Measurements from ENCODE around the gene ZNF804A. TPM values are rescaled to one million over a fixed set of nuclear protein-coding genes. Genes with fewer than 3 reads are reported as not detected.

The ZNF804A gene
- polyA plus RNA-seq, 3 donors, result 0.83 to 3.7 (median 1.8) TPM

DNA sequence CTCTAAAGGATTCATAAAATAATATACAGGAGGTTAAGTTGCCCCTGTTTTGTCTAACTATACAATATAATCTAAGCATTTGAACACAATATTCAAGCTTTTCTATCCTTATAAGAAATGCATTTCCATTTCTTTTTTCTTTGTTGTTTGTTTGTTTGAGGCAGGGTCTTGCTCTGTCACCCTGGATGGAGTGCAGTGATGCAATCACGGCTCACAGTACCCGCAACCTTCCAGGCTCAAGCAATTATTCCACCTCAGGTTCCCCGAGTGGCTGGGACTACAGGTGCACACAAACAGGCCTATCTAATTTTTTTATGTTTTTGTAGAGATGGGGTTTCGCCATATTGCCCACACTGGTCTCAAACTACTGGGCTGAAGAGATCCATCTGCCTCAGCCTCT, 307.8 kb downstream of the ZNF804A start:
- H3K27me3 ChIP-seq (ENCODE audit: control insufficient read depth in 2 of 2, insufficient read depth in 2 of 2, low read length in 2 of 2), result no peaks in the 10 kb centered on the region
- H3K27ac ChIP-seq (ENCODE audit: low read depth in 1 of 2, low read length in 2 of 2), result no peak overlapping the region
- no peaks in the 10 kb centered on the region for H3K4me1 Mint-ChIP-seq
- H3K9me3 ChIP-seq (replicated peaks in 1 of 2; ENCODE audit: control insufficient read depth in 1 of 2, insufficient read depth in 1 of 2, low read length in 2 of 2), result peaks cover 0 to 4% of the 10 kb centered on the region in 2 donors
- WGBS (ENCODE audit: insufficient coverage), result no CpG with 5 or more reads among the region's 4 CpGs
- TF ChIP-seq, protein P1, sequence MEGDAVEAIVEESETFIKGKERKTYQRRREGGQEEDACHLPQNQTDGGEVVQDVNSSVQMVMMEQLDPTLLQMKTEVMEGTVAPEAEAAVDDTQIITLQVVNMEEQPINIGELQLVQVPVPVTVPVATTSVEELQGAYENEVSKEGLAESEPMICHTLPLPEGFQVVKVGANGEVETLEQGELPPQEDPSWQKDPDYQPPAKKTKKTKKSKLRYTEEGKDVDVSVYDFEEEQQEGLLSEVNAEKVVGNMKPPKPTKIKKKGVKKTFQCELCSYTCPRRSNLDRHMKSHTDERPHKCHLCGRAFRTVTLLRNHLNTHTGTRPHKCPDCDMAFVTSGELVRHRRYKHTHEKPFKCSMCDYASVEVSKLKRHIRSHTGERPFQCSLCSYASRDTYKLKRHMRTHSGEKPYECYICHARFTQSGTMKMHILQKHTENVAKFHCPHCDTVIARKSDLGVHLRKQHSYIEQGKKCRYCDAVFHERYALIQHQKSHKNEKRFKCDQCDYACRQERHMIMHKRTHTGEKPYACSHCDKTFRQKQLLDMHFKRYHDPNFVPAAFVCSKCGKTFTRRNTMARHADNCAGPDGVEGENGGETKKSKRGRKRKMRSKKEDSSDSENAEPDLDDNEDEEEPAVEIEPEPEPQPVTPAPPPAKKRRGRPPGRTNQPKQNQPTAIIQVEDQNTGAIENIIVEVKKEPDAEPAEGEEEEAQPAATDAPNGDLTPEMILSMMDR (IDR thresholded peaks at IDR 0.05), result no peak
- H3K4me3 Mint-ChIP-seq, result no peak overlapping the region
- H3K27ac Mint-ChIP-seq, result peak overlapping the region in 1 of 7 donors; percentile 2
- no peaks in the 10 kb centered on the region for H3K79me2 ChIP-seq (ENCODE audit: insufficient read depth, low read length)
- no peaks in the 10 kb centered on the region for H3K27me3 Mint-ChIP-seq (ENCODE audit: low read depth in 3 of 3)
- no peaks in the 10 kb centered on the region for H3K36me3 ChIP-seq (replicated peaks in 1 of 2; ENCODE audit: control insufficient read depth in 1 of 2, insufficient read depth in 2 of 2, low read length in 2 of 2)
- H2AFZ ChIP-seq (ENCODE audit: insufficient read depth, low read depth, low read length, poor library complexity, severe bottlenecking), result no peak overlapping the region
- H3K36me3 Mint-ChIP-seq, result no peaks in the 10 kb centered on the region
- no peak overlapping the region for H3K4me3 ChIP-seq (replicated peaks in 1 of 3; ENCODE audit: low read depth in 2 of 3, low read length in 3 of 3)
- intact Hi-C loops (cut with micrococcal nuclease), result no loop called here
- no peak for DNase-seq
- H3K9me3 Mint-ChIP-seq, result peaks cover 0 to 3% (median 2%) of the 10 kb centered on the region in 7 donors
- H3K4me2 ChIP-seq (replicated peaks; ENCODE audit: extremely low read depth, low read length, poor library complexity, severe bottlenecking), result no peak overlapping the region
- no peaks in the 10 kb centered on the region for H3K4me1 ChIP-seq (ENCODE audit: control insufficient read depth in 1 of 2, insufficient read depth in 2 of 2, low read length in 2 of 2)
- no peak overlapping the region for H3K9ac ChIP-seq (ENCODE audit: insufficient read depth, low read length, poor library complexity, severe bottlenecking)
- H4K20me1 ChIP-seq (ENCODE audit: insufficient read depth, low read length), result no peaks in the 10 kb centered on the region

DNA sequence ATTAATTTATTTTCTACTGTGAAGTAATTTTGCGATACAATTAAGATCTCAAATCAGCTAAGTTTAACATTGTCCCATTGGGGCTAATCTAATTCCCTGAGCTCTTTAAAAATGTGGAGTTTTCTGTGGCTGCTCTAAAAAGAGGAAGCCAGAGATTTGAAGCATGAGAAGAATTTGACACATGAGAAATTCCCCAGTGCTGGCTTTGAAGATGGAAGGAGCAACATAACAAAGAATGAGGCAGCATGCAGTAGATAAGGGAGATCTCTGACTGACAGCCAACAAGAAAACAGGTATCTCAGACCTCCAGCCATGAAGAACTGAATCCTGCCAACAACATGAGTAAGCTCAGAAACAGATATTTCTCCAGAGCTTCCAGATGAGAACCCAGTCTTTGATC, 308.4 kb downstream of the ZNF804A start:
- no peaks in the 10 kb centered on the region for H3K36me3 Mint-ChIP-seq
- H3K4me3 Mint-ChIP-seq, result no peak overlapping the region
- Histone ChIP-seq H4K20me1 (ENCODE audit: insufficient read depth, low read length) (no peaks in the 10 kb centered on the region), H3K79me2 (ENCODE audit: insufficient read depth, low read length) (no peaks in the 10 kb centered on the region), H3K4me3 (replicated peaks in 1 of 3; ENCODE audit: low read depth in 2 of 3, low read length in 3 of 3) (no peak overlapping the region), H3K27me3 (ENCODE audit: control insufficient read depth in 2 of 2, insufficient read depth in 2 of 2, low read length in 2 of 2) (no peaks in the 10 kb centered on the region), H3K27ac (ENCODE audit: low read depth in 1 of 2, low read length in 2 of 2) (no peak overlapping the region), H3K9me3 (replicated peaks in 1 of 2; ENCODE audit: control insufficient read depth in 1 of 2, insufficient read depth in 1 of 2, low read length in 2 of 2) (peaks cover 0 to 4% of the 10 kb centered on the region in 2 donors), H3K9ac (ENCODE audit: insufficient read depth, low read length, poor library complexity, severe bottlenecking) (no peak overlapping the region), H2AFZ (ENCODE audit: insufficient read depth, low read depth, low read length, poor library complexity, severe bottlenecking) (no peak overlapping the region), H3K4me2 (replicated peaks; ENCODE audit: extremely low read depth, low read length, poor library complexity, severe bottlenecking) (no peak overlapping the region), H3K4me1 (ENCODE audit: control insufficient read depth in 1 of 2, insufficient read depth in 2 of 2, low read length in 2 of 2) (no peaks in the 10 kb centered on the region), H3K36me3 (replicated peaks in 1 of 2; ENCODE audit: control insufficient read depth in 1 of 2, insufficient read depth in 2 of 2, low read length in 2 of 2) (no peaks in the 10 kb centered on the region)
- peaks cover 0 to 4% (median 2%) of the 10 kb centered on the region in 7 donors for H3K9me3 Mint-ChIP-seq
- peak overlapping the region in 1 of 7 donors; percentile 26 for H3K27ac Mint-ChIP-seq
- no peak for DNase-seq
- H3K4me1 Mint-ChIP-seq, result no peaks in the 10 kb centered on the region
- TF ChIP-seq, protein P1 (IDR thresholded peaks at IDR 0.05), result no peak
- intact Hi-C loops (cut with micrococcal nuclease), result no loop called here
- no peaks in the 10 kb centered on the region for H3K27me3 Mint-ChIP-seq (ENCODE audit: low read depth in 3 of 3)
- whole genome bisulfite sequencing (ENCODE audit: insufficient coverage), result no CpG with 5 or more reads among the region's 1 CpG

Data from CD14-positive monocyte (primary cell).